NCI-H345 (cell line): ENCODE data around the gene SOX13.
"Not testable (repeated sequence)": the region's sequence is repeated elsewhere in the genome, so short reads cannot be mapped to it uniquely, and the experiment has no call there.

ENCODE experiments used
- DNase-seq: peaks from one replicate; lab custom pipeline; 2025; lab: John Stamatoyannopoulos, UW

SOX13 gene

GRCh38 chr1:204087893-204088528 is 15.1 kb downstream of the SOX13 start:
- DNase-seq: no peak

- DNase-seq: no peak
Measured at GRCh38 chr1:204088596-204088995, 15.7 kb downstream of the SOX13 start.

- no peak for DNase-seq
Measured at GRCh38 chr1:204089044-204089751, 16.3 kb downstream of the SOX13 start.

GRCh38 chr1:204090132-204090531 is 17.2 kb downstream of the SOX13 start:
- DNase-seq: not testable (repeated sequence)

GRCh38 chr1:204091066-204091465 is 18.2 kb downstream of the SOX13 start:
- DNase-seq: no peak

- no peak for DNase-seq
Measured at GRCh38 chr1:204091787-204092312, 18.9 kb downstream of the SOX13 start.

GRCh38 chr1:204092632-204093420 is 19.9 kb downstream of the SOX13 start:
- no peak for DNase-seq

GRCh38 chr1:204093421-204093717 is 20.5 kb downstream of the SOX13 start:
- no peak for DNase-seq

GRCh38 chr1:204093781-204094180 is 20.9 kb downstream of the SOX13 start:
- no peak for DNase-seq

- no peak for DNase-seq
Measured at GRCh38 chr1:204094313-204094729, 21.4 kb downstream of the SOX13 start.

GRCh38 chr1:204094856-204095634 is 22.1 kb downstream of the SOX13 start:
- no peak for DNase-seq

GRCh38 chr1:204096931-204097330 is 24.0 kb downstream of the SOX13 start:
- no peak for DNase-seq

- no peak for DNase-seq
Measured at GRCh38 chr1:204098683-204099082, 25.8 kb downstream of the SOX13 start.

- not testable (repeated sequence) for DNase-seq
Measured at GRCh38 chr1:204099754-204100153, 26.8 kb downstream of the SOX13 start.

GRCh38 chr1:204102029-204102611 is 29.2 kb downstream of the SOX13 start:
- peak; percentile 46 for DNase-seq

- no peak for DNase-seq
Measured at GRCh38 chr1:204102739-204103430, 30.0 kb downstream of the SOX13 start.

GRCh38 chr1:204103431-204103741 is 30.5 kb downstream of the SOX13 start:
- no peak for DNase-seq

GRCh38 chr1:204104331-204105130 is 31.6 kb downstream of the SOX13 start:
- DNase-seq: peak; percentile 28

GRCh38 chr1:204105131-204105515 is 32.2 kb downstream of the SOX13 start:
- DNase-seq: no peak

GRCh38 chr1:204106825-204107224 is 33.9 kb downstream of the SOX13 start:
- DNase-seq: no peak
